OCI-LY7 (cell line): ENCODE measurements around the gene SWT1. TPM values are rescaled to one million over a fixed set of nuclear protein-coding genes. Genes with fewer than 3 reads are reported as not detected.

Experiments
- BruUV-seq: library from RNA; stranded (reverse); fragments of 400-500 nt; replicated peaks from 2 replicates; lab custom pipeline; 2021; lab: Mats Ljungman, UMichigan
- CTCF ChIA-PET: fragments of 300-600 bp; sonication (Branson Sonifier 250); formaldehyde crosslinking; loops from one replicate; lab custom pipeline; 2022; ENCODE audit warnings: antibody characterized with exemption; ENCODE audit not compliant: unreplicated experiment; lab: Charles Lee
- POLR2A ChIA-PET: fragments of 300-600 bp; sonication (Branson Sonifier 250); formaldehyde crosslinking; loops from one replicate; lab custom pipeline; 2022; ENCODE audit warnings: antibody characterized with exemption; lab: Charles Lee
- DNase-seq: peaks from one replicate; pipeline ENCODE4 v3.0.0-alpha.2; 2015; ENCODE audit warnings: low spot score
- H2AFZ ChIP-seq: fragments of 200-600 bp; sonication (generic), shearing (Covaris generic); 2 replicates; pipeline ENCODE4 v1.6.1; 2014; ENCODE audit warnings: mild to moderate bottlenecking, antibody characterized with exemption, low read length, moderate library complexity
- H3K27ac ChIP-seq: fragments of 200-600 bp; sonication (generic); 2 replicates; pipeline ENCODE4 v1.5.1; 2014; ENCODE audit warnings: mixed run types, low read depth, mild to moderate bottlenecking, moderate library complexity, low read length, inconsistent platforms; ENCODE audit not compliant: poor library complexity, severe bottlenecking
- H3K36me3 ChIP-seq: fragments of 200-600 bp; sonication (generic); 2 replicates; pipeline ENCODE4 v1.6.1; 2014; ENCODE audit warnings: mild to moderate bottlenecking, antibody characterized with exemption, low read length, moderate library complexity, mixed read lengths; ENCODE audit not compliant: insufficient read depth
- H3K4me1 ChIP-seq: fragments of 200-600 bp; sonication (generic); 2 replicates; pipeline ENCODE4 v1.5.1; 2014; ENCODE audit warnings: mild to moderate bottlenecking, low read length; ENCODE audit not compliant: insufficient read depth, poor library complexity, severe bottlenecking
- H3K4me2 ChIP-seq: fragments of 200-600 bp; sonication (generic); 2 replicates; pipeline ENCODE4 v1.6.1; 2014; ENCODE audit warnings: mild to moderate bottlenecking, low read length
- H3K4me3 ChIP-seq: fragments of 200-600 bp; sonication (generic); 2 replicates; pipeline ENCODE4 v1.5.1; 2014; ENCODE audit warnings: mild to moderate bottlenecking, low read depth, low read length; ENCODE audit not compliant: poor library complexity, severe bottlenecking
- H3K79me2 ChIP-seq: fragments of 200-600 bp; sonication (generic); 2 replicates; pipeline ENCODE4 v1.6.1; 2016; ENCODE audit warnings: low read depth, mild to moderate bottlenecking, low read length, moderate library complexity, mixed read lengths; ENCODE audit not compliant: insufficient read depth
- H3K9me2 ChIP-seq: fragments of 200-600 bp; sonication (generic); 2 replicates; pipeline ENCODE4 v1.6.1; 2016; ENCODE audit warnings: mild to moderate bottlenecking, low read length, mixed read lengths; ENCODE audit not compliant: insufficient read depth
- H3K9me3 ChIP-seq: fragments of 200-600 bp; sonication (generic); 2 replicates; pipeline ENCODE4 v1.6.1; 2014; ENCODE audit warnings: mild to moderate bottlenecking, mixed run types, low read length, mixed read lengths
- H4K20me1 ChIP-seq: fragments of 200-600 bp; sonication (generic); 2 replicates; pipeline ENCODE4 v1.6.1; 2014; ENCODE audit warnings: mild to moderate bottlenecking, antibody characterized with exemption, low read length, moderate library complexity, mixed read lengths; ENCODE audit not compliant: insufficient read depth
- CTCF ChIP-seq: fragments of 200-600 bp; sonication (generic); conservative IDR thresholded peaks from 2 replicates; pipeline ENCODE4 v1.5.1; 2014; ENCODE audit warnings: mild to moderate bottlenecking, antibody characterized with exemption, low read length, moderate library complexity, mixed read lengths
- EZH2phosphoT487 ChIP-seq: fragments of 200-600 bp; sonication (generic); IDR thresholded peaks from 2 replicates; pipeline ENCODE4 v1.6.1; 2018; ENCODE audit warnings: low read depth, borderline replicate concordance, mild to moderate bottlenecking, mixed run types, antibody characterized with exemption, low read length, moderate library complexity, mixed read lengths
- intact Hi-C: fragments of 100-400 bp; cut with micrococcal nuclease; formaldehyde crosslinking; loops from one replicate; pipeline ENCODE4 v1.10.0; 2022; ENCODE audit not compliant: unreplicated experiment
- total RNA-seq, 2 experiments: library from RNA; depleted of rRNA in 1 of 2; stranded (reverse); fragments of >200 nt in 1 of 2; shearing (Covaris generic) in 1 of 2; gene quantifications; 2 replicates each; pipeline ENCODE4 v1.2.3, GENCODE V29; 2014 to 2022

Gene SWT1
- total RNA-seq, 2 experiments from 2014 or later: 2.1 to 2.6 TPM

DNA sequence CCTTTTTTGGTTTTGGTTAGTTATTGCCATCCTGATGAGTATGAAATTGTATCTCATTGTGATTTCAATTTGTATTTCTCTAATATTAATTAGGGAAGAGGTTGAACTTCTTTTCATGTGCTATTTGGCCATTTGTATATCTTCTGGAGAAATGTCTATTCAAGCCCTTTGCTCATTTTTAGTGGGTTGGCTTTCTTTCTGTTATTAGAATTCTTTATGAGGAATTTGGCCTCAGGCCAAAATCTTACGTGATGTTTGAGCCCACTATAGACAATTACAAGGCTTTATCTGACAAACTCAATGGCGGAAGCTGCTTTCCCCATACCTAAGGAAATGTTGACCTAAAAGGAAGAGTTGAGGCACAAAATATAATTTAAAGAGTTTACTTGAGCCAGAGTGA, 127.1 kb downstream of the SWT1 start:
- DNase-seq: no peak
- no peak for TF ChIP-seq EZH2phosphoT487
- no peak for TF ChIP-seq CTCF
- H3K9me2 ChIP-seq: no peaks in the 10 kb centered on the region
- no peaks in the 10 kb centered on the region for H3K4me1 ChIP-seq
- intact Hi-C loops: no loop called here
- no peaks in the 10 kb centered on the region for H3K9me3 ChIP-seq
- no peak overlapping the region for H3K27ac ChIP-seq
- no peaks in the 10 kb centered on the region for H3K36me3 ChIP-seq
- H4K20me1 ChIP-seq: no peaks in the 10 kb centered on the region
- H2AFZ ChIP-seq: no peak overlapping the region
- ChIA-PET CTCF (no interaction called here), POLR2A (interaction anchor here (0.6 to 0.7 kb wide), 2 partner anchors 22 to 373 kb away, joined by 3 to 4 read pairs; no protein-coding TSS in a partner anchor)
- no TSS peak for BruUV-seq
- H3K4me2 ChIP-seq: no peak overlapping the region
- no peaks in the 10 kb centered on the region for H3K79me2 ChIP-seq
- no peak overlapping the region for H3K4me3 ChIP-seq

DNA sequence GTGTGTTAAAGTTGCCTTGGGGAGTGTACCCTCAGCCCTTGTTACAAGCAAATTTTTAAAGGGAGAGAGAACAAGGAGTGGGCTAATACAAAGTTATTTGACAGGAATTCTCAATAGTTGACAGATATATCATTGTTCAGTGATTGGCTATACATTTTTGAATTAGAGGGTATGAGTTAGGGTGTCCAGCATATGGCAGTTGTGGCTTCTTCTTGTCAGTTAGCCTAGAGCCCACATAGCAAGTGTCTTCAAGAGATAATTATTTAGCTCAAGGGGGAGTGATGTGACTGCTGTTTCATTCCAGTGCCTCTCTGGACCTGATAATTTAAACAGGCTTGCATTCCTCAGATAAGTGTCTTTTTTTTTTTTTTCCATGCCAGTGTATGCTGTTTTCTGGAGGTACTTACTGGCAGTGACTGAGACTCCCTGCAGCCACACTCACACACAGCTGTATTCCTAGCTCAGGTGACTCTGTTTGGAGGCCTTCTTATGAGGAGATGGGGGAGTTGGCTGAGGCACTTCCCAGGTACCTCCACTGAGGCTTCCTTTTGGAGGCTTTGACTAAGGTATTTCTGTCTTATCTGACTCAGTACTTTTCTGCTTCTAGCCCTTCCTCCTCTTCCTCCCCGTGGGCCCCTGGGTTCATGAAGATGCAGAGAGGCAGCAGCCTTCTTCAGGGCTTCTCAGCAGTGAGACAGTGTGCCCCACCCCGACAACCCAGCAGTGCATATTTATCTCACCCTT, 127.7 kb downstream of the SWT1 start:
- H3K9me3 ChIP-seq: no peaks in the 10 kb centered on the region
- H3K36me3 ChIP-seq: no peaks in the 10 kb centered on the region
- H3K4me2 ChIP-seq: no peak overlapping the region
- no peak overlapping the region for H3K27ac ChIP-seq
- no peaks in the 10 kb centered on the region for H3K79me2 ChIP-seq
- H3K4me1 ChIP-seq: no peaks in the 10 kb centered on the region
- H2AFZ ChIP-seq: no peak overlapping the region
- TF ChIP-seq CTCF (no peak), EZH2phosphoT487 (no peak)
- POLR2A ChIA-PET: interaction anchor here (0.5 to 0.7 kb wide), 3 partner anchors 22 to 958 kb away, joined by 3 to 4 read pairs (median 3); no protein-coding TSS in a partner anchor
- H3K9me2 ChIP-seq: no peaks in the 10 kb centered on the region
- DNase-seq: no peak
- no peaks in the 10 kb centered on the region for H4K20me1 ChIP-seq
- no peak overlapping the region for H3K4me3 ChIP-seq
- intact Hi-C loops: no loop called here
- CTCF ChIA-PET: no interaction called here
- no TSS peak for BruUV-seq

GRCh38 chr1:185287451-185287850, 130.5 kb downstream of the SWT1 start:
- no TSS peak for BruUV-seq
- ChIA-PET CTCF (no interaction called here), POLR2A (interaction anchor here (0.6 to 1.1 kb wide), 2 partner anchors 13 to 22 kb away, joined by 3 read pairs; no protein-coding TSS in a partner anchor)
- intact Hi-C loops: no loop called here
- H3K4me2 ChIP-seq: no peak overlapping the region
- no peaks in the 10 kb centered on the region for H3K79me2 ChIP-seq
- no peak overlapping the region for H2AFZ ChIP-seq
- H3K4me1 ChIP-seq: no peaks in the 10 kb centered on the region
- H3K27ac ChIP-seq: no peak overlapping the region
- no peaks in the 10 kb centered on the region for H4K20me1 ChIP-seq
- H3K36me3 ChIP-seq: no peaks in the 10 kb centered on the region; the same call in 1 of the 2 replicates
- no peak overlapping the region for H3K4me3 ChIP-seq
- DNase-seq: no peak
- H3K9me2 ChIP-seq: no peaks in the 10 kb centered on the region
- TF ChIP-seq CTCF: no peak
- TF ChIP-seq EZH2phosphoT487: no peak
- H3K9me3 ChIP-seq: no peaks in the 10 kb centered on the region
